ENCODE data around the gene MED16.
A peak's percentile ranks its signal among the peaks of the same experiment; 100 is the strongest.

DNA sequence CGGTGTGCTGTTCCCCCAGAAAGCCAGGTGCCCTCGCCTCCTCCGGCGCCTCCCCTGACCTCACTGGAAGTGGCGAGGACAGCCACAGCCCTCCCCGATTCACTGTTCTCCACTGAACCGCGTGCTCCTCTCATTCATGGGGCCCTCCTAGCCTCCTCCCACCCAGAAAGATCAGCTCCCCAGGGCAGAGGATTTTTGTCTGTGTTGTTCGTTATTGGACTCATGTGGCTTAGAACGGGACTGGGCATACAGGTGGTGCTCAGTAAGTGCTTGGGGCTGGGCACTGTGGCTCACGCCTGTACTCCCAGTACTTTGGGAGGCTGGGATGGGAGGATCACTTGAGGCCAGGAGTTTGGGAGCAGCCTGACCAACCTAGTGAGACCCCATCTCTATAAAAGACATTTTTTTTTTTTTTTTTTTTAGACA, 48.4 kb downstream of the MED16 start:
- TF ChIP-seq, protein P1, sequence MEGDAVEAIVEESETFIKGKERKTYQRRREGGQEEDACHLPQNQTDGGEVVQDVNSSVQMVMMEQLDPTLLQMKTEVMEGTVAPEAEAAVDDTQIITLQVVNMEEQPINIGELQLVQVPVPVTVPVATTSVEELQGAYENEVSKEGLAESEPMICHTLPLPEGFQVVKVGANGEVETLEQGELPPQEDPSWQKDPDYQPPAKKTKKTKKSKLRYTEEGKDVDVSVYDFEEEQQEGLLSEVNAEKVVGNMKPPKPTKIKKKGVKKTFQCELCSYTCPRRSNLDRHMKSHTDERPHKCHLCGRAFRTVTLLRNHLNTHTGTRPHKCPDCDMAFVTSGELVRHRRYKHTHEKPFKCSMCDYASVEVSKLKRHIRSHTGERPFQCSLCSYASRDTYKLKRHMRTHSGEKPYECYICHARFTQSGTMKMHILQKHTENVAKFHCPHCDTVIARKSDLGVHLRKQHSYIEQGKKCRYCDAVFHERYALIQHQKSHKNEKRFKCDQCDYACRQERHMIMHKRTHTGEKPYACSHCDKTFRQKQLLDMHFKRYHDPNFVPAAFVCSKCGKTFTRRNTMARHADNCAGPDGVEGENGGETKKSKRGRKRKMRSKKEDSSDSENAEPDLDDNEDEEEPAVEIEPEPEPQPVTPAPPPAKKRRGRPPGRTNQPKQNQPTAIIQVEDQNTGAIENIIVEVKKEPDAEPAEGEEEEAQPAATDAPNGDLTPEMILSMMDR (conservative IDR thresholded peaks at IDR 0.05 in 1 of 2, IDR thresholded peaks at IDR 0.05 in 1 of 2; ENCODE audit: low read depth in 1 of 2, low read length in 2 of 2) = no peak
- TF ChIP-seq EZH2 (IDR thresholded peaks at IDR 0.05; ENCODE audit: low read length, missing control alignments) = peak; percentile 87
